IMR-90 (cell line): ENCODE measurements around the gene CALY. TPM values are rescaled to one million over a fixed set of nuclear protein-coding genes. Genes with fewer than 3 reads are reported as not detected.

Source experiments
- ATAC-seq: fragments of 200-7000 bp; cut with Tn5 transposase; 2 replicates; pipeline ENCODE4 v1.9.1; 2020; ENCODE audit warnings: low read depth, mild to moderate bottlenecking, moderate library complexity
- BruUV-seq: library from RNA; stranded (reverse); fragments of 400-500 nt; replicated peaks from 2 replicates; lab custom pipeline; 2021; lab: Mats Ljungman, UMichigan
- CTCF ChIA-PET: fragments of 300-600 bp; formaldehyde crosslinking; extraction: SDS; loops from one replicate; lab custom pipeline; 2021; ENCODE audit warnings: antibody characterized with exemption; lab: Yijun Ruan, JAX
- POLR2A ChIA-PET: fragments of 300-600 bp; sonication (Branson Sonifier 250); formaldehyde crosslinking; loops from one replicate; lab custom pipeline; 2022; ENCODE audit warnings: antibody characterized with exemption; ENCODE audit not compliant: unreplicated experiment; lab: Charles Lee
- DNase-seq: peaks from one replicate; pipeline ENCODE4 v3.0.0; 2013
- H2AFZ ChIP-seq: replicated peaks from 2 replicates; pipeline ENCODE3; 2013; ENCODE audit warnings: low read length, mild to moderate bottlenecking; ENCODE audit not compliant: poor library complexity
- H2AK5ac ChIP-seq: 2 replicates; pipeline ENCODE4 v1.6.1; 2013; ENCODE audit warnings: low read depth, low read length, inconsistent platforms
- H2AK9ac ChIP-seq: replicated peaks from 2 replicates; pipeline ENCODE3; 2013; ENCODE audit warnings: mild to moderate bottlenecking, low read depth, low read length, moderate library complexity; ENCODE audit not compliant: poor library complexity
- H2BK120ac ChIP-seq: 2 replicates; pipeline ENCODE4 v1.6.1; 2013; ENCODE audit warnings: low read depth, low read length, inconsistent platforms
- H2BK15ac ChIP-seq: 3 replicates; pipeline ENCODE4 v1.6.1; 2013; ENCODE audit warnings: low read depth, low read length, inconsistent platforms
- H2BK20ac ChIP-seq: 2 replicates; pipeline ENCODE4 v1.6.1; 2013; ENCODE audit warnings: low read depth, mild to moderate bottlenecking, inconsistent platforms, low read length, moderate library complexity
- H2BK5ac ChIP-seq: 2 replicates; pipeline ENCODE4 v1.6.1; 2013; ENCODE audit warnings: mild to moderate bottlenecking, low read depth, low read length, inconsistent platforms; ENCODE audit not compliant: poor library complexity, severe bottlenecking
- H3K14ac ChIP-seq: replicated peaks from 2 replicates; pipeline ENCODE4 v1.6.1; 2013; ENCODE audit warnings: low read depth, low read length, inconsistent platforms
- H3K18ac ChIP-seq: 2 replicates; pipeline ENCODE4 v1.6.1; 2013; ENCODE audit warnings: low read depth, low read length, control low read depth
- H3K23ac ChIP-seq: 2 replicates; pipeline ENCODE4 v1.6.1; 2013; ENCODE audit warnings: low read depth, low read length, inconsistent platforms
- H3K27ac ChIP-seq: 2 replicates; pipeline ENCODE4 v1.5.1; 2013; ENCODE audit warnings: mild to moderate bottlenecking, control low read depth, low read length; ENCODE audit not compliant: insufficient read depth
- H3K27me3 ChIP-seq: 2 replicates; pipeline ENCODE4 v1.6.1; 2013; ENCODE audit warnings: low read length; ENCODE audit not compliant: control insufficient read depth, insufficient read depth
- H3K36me3 ChIP-seq: 2 replicates; pipeline ENCODE4 v1.6.1; 2013; ENCODE audit warnings: low read length, mixed read lengths; ENCODE audit not compliant: control insufficient read depth, insufficient read depth
- H3K4ac ChIP-seq: 2 replicates; pipeline ENCODE4 v1.6.1; 2013; ENCODE audit warnings: low read depth, low read length, inconsistent platforms
- H3K4me1 ChIP-seq: 2 replicates; pipeline ENCODE4 v1.6.1; 2013; ENCODE audit warnings: low read length, mixed read lengths; ENCODE audit not compliant: control insufficient read depth, insufficient read depth
- H3K4me2 ChIP-seq: 2 replicates; pipeline ENCODE4 v1.6.1; 2013; ENCODE audit warnings: low read depth, mild to moderate bottlenecking, control low read depth, low read length, moderate library complexity
- H3K4me3 ChIP-seq: 2 replicates; pipeline ENCODE4 v1.5.1; 2013; ENCODE audit warnings: low read depth, mild to moderate bottlenecking, control low read depth, low read length, moderate library complexity; ENCODE audit not compliant: insufficient read depth
- H3K56ac ChIP-seq: 2 replicates; pipeline ENCODE4 v1.6.1; 2013; ENCODE audit warnings: low read length, inconsistent platforms; ENCODE audit not compliant: insufficient read depth; ENCODE audit errors: extremely low read depth
- H3K79me1 ChIP-seq, 2 experiments: 2 replicates each; pipeline ENCODE4 v1.6.1; 2013; ENCODE audit warnings: low read length in 2 of 2, inconsistent platforms in 1 of 2, low read depth in 1 of 2
- H3K9ac ChIP-seq: 2 replicates; pipeline ENCODE4 v1.6.1; 2013; ENCODE audit warnings: low read depth, low read length, control low read depth
- H3K9me1 ChIP-seq: 2 replicates; pipeline ENCODE4 v1.6.1; 2013; ENCODE audit warnings: low read length, inconsistent platforms; ENCODE audit not compliant: insufficient read depth
- H3K9me3 ChIP-seq: 2 replicates; pipeline ENCODE4 v1.6.1; 2013; ENCODE audit warnings: low read length; ENCODE audit not compliant: control insufficient read depth, insufficient read depth
- H4K20me1 ChIP-seq: 2 replicates; pipeline ENCODE4 v1.6.1; 2013; ENCODE audit warnings: low read length, inconsistent platforms; ENCODE audit not compliant: insufficient read depth
- H4K5ac ChIP-seq: 2 replicates; pipeline ENCODE4 v1.6.1; 2013; ENCODE audit warnings: mild to moderate bottlenecking, low read depth, low read length, control low read depth
- H4K8ac ChIP-seq, 2 experiments: 2 replicates each; pipeline ENCODE4 v1.6.1; 2013; ENCODE audit warnings: low read depth in 2 of 2, low read length in 2 of 2, control low read depth in 1 of 2, inconsistent platforms in 1 of 2
- H4K91ac ChIP-seq: 2 replicates; pipeline ENCODE4 v1.6.1; 2013; ENCODE audit warnings: low read depth, low read length, inconsistent platforms; ENCODE audit not compliant: insufficient read depth
- CEBPB ChIP-seq: IDR thresholded peaks from 2 replicates; pipeline ENCODE4 v1.6.1; 2012; ENCODE audit warnings: low read depth, low read length, improper control_type of control experiment
- FOS ChIP-seq: fragments of 150-350 bp; IDR thresholded peaks from 2 replicates; pipeline ENCODE4 v1.6.1; 2016; ENCODE audit warnings: low read depth, low read length
- RAD21 ChIP-seq: IDR thresholded peaks from 2 replicates; pipeline ENCODE4 v1.6.1; 2012; ENCODE audit warnings: low read length, improper control_type of control experiment
- WGBS, 2 experiments: methylation state at CpG; one replicate each; pipeline versions ENCODE4 v1.1.5 to v1.1.7; 2013; ENCODE audit warnings: missing lambda C conversion rate in 2 of 2; ENCODE audit not compliant: insufficient read length in 1 of 2; ENCODE audit errors: extremely low coverage in 2 of 2; 5-methylcytosine and 5-hydroxymethylcytosine counted together
- dilution Hi-C: fragments of 300-500 bp; cut with HindIII; formaldehyde crosslinking; loops from one replicate; pipeline ENCODE4 v1.14.3; 2018; ENCODE audit warnings: low sequenced_read_pairs; ENCODE audit not compliant: unreplicated experiment
- in situ Hi-C: fragments of 300-500 bp; cut with MboI; formaldehyde crosslinking; loops from 3 replicates; pipeline ENCODE4 v1.14.3; 2019; ENCODE audit warnings: low sequenced_read_pairs, inconsistent platforms, mixed read lengths
- intact Hi-C: fragments of 100-400 bp; cut with micrococcal nuclease; formaldehyde crosslinking; loops from 2 replicates; pipeline ENCODE4 v1.10.0; 2022
- polyA plus RNA-seq, 3 experiments: library from polyadenylated mRNA; depleted of rRNA; stranded (reverse); fragments of >200 nt; gene quantifications; 2 replicates each; pipeline ENCODE4 v1.2.3, GENCODE V29; 2012; ENCODE audit warnings: low replicate concordance in 1 of 3
- total RNA-seq: library from RNA; depleted of rRNA; stranded (reverse); fragments of >200 nt; gene quantifications from 2 replicates; pipeline ENCODE4 v1.2.3, GENCODE V29; 2012

CALY gene
- total and polyA plus RNA-seq, 2 of the 4 experiments (the other 2 are of a cell fraction) = 0.34 TPM; not detected in 1

GRCh38 chr10:133353202-133353959 lies 16.7 kb upstream of the CALY start:
- peaks cover 6% of the 10 kb centered on the region; the same call in 1 of the 2 replicates for H3K4me1 ChIP-seq
- intact Hi-C loops = no loop called here
- no peak overlapping the region for H3K27ac ChIP-seq
- H3K14ac ChIP-seq = no peak overlapping the region
- no peak overlapping the region for H2BK15ac ChIP-seq
- peaks cover 3% of the 10 kb centered on the region for H4K20me1 ChIP-seq
- in situ Hi-C loops = no loop called here
- BruUV-seq = no TSS peak
- no peak overlapping the region for H3K4me3 ChIP-seq
- no peak overlapping the region for H2AFZ ChIP-seq
- H3K9me3 ChIP-seq = no peaks in the 10 kb centered on the region
- H3K79me1 ChIP-seq = peaks cover 8 to 13% of the 10 kb centered on the region in 2 experiments; a peak in 2 of 4 replicates
- dilution Hi-C loops = no loop called here
- H3K9ac ChIP-seq = no peak overlapping the region
- DNase-seq (no peak), ATAC-seq (no peak)
- peaks cover 5% of the 10 kb centered on the region; the same call in 1 of the 2 replicates for H3K36me3 ChIP-seq
- H3K27me3 ChIP-seq = no peaks in the 10 kb centered on the region
- no peak overlapping the region for H3K18ac ChIP-seq
- TF ChIP-seq CEBPB (no peak), FOS (no peak), RAD21 (no peak)
- H3K23ac ChIP-seq = no peak overlapping the region
- no peak overlapping the region for H2BK5ac ChIP-seq
- H2AK5ac ChIP-seq = no peak overlapping the region
- no peak overlapping the region for H2BK120ac ChIP-seq
- no peak overlapping the region for H2AK9ac ChIP-seq
- H3K9me1 ChIP-seq = 0 out of 2 replicates have a peak, but pooled peaks cover 5% of the 10 kb centered on the region
- H4K5ac ChIP-seq = no peak overlapping the region
- ChIA-PET POLR2A (no interaction called here), CTCF (no interaction called here)
- WGBS, 2 experiments = 90% methylated on average over 8 of the region's 16 CpGs; no CpG with 5 or more reads in 1 of the 2 experiments
- no peak overlapping the region for H3K4ac ChIP-seq
- no peak overlapping the region for H2BK20ac ChIP-seq
- H4K8ac ChIP-seq = no peak overlapping the region
- H3K56ac ChIP-seq = no peak overlapping the region
- H4K91ac ChIP-seq = no peak overlapping the region
- no peak overlapping the region for H3K4me2 ChIP-seq
